HL-60 (cell line): ENCODE measurements around the gene ABHD17B.

Source experiments
- GABPA ChIP-seq: IDR thresholded peaks from 2 replicates; pipeline ENCODE4 v1.6.1; 2012; ENCODE audit warnings: low read depth
- POLR2AphosphoS5 ChIP-seq: IDR thresholded peaks from 2 replicates; pipeline ENCODE4 v1.6.1; 2012; ENCODE audit warnings: low read depth
- SPI1 ChIP-seq: IDR thresholded peaks from 2 replicates; pipeline ENCODE4 v1.6.1; 2012; ENCODE audit warnings: low read depth, mild to moderate bottlenecking, borderline replicate concordance
- TF ChIP-seq, protein P1 (sequence below): IDR thresholded peaks from one replicate; pipeline ENCODE4 v1.5.1; 2011; ENCODE audit warnings: low read length, control low read depth, inconsistent platforms; ENCODE audit not compliant: insufficient read depth
- TF ChIP-seq, protein P2 (sequence below): IDR thresholded peaks from 2 replicates; pipeline ENCODE4 v1.6.1; 2012; ENCODE audit warnings: low read depth; ENCODE audit not compliant: insufficient replicate concordance

DNA sequence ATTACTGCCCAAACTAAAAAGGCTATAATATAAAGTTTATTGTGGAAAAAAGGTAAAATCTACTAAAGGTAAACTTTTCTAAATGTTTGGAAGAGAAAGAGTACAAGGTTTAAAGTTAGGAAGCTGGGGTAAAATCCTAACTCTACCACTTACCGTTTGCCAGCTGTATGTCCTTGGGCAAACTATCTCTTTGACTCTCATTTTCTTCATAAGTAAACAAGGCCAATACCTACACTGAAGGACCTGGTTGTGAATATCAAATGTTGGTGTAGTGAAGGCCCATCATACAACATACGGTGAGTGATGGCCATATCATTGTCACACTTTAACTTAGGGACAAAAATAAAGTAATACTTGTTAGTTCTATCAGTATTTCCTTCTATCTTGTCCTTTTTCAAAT is 34.9 kb downstream of the ABHD17B start:
- TF ChIP-seq, protein P1, sequence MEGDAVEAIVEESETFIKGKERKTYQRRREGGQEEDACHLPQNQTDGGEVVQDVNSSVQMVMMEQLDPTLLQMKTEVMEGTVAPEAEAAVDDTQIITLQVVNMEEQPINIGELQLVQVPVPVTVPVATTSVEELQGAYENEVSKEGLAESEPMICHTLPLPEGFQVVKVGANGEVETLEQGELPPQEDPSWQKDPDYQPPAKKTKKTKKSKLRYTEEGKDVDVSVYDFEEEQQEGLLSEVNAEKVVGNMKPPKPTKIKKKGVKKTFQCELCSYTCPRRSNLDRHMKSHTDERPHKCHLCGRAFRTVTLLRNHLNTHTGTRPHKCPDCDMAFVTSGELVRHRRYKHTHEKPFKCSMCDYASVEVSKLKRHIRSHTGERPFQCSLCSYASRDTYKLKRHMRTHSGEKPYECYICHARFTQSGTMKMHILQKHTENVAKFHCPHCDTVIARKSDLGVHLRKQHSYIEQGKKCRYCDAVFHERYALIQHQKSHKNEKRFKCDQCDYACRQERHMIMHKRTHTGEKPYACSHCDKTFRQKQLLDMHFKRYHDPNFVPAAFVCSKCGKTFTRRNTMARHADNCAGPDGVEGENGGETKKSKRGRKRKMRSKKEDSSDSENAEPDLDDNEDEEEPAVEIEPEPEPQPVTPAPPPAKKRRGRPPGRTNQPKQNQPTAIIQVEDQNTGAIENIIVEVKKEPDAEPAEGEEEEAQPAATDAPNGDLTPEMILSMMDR: no peak
- TF ChIP-seq POLR2AphosphoS5 (no peak), GABPA (no peak), SPI1 (no peak)
- TF ChIP-seq, protein P2, sequence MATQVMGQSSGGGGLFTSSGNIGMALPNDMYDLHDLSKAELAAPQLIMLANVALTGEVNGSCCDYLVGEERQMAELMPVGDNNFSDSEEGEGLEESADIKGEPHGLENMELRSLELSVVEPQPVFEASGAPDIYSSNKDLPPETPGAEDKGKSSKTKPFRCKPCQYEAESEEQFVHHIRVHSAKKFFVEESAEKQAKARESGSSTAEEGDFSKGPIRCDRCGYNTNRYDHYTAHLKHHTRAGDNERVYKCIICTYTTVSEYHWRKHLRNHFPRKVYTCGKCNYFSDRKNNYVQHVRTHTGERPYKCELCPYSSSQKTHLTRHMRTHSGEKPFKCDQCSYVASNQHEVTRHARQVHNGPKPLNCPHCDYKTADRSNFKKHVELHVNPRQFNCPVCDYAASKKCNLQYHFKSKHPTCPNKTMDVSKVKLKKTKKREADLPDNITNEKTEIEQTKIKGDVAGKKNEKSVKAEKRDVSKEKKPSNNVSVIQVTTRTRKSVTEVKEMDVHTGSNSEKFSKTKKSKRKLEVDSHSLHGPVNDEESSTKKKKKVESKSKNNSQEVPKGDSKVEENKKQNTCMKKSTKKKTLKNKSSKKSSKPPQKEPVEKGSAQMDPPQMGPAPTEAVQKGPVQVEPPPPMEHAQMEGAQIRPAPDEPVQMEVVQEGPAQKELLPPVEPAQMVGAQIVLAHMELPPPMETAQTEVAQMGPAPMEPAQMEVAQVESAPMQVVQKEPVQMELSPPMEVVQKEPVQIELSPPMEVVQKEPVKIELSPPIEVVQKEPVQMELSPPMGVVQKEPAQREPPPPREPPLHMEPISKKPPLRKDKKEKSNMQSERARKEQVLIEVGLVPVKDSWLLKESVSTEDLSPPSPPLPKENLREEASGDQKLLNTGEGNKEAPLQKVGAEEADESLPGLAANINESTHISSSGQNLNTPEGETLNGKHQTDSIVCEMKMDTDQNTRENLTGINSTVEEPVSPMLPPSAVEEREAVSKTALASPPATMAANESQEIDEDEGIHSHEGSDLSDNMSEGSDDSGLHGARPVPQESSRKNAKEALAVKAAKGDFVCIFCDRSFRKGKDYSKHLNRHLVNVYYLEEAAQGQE: no peak
